ENCODE data around the gene KCNQ4. TPM values are rescaled to one million over a fixed set of nuclear protein-coding genes. Genes with fewer than 3 reads are reported as not detected.

KCNQ4 gene
- total and polyA plus RNA-seq, 2 of the 4 experiments (the other 2 are of a cell fraction), result 0.07 TPM; not detected in 1

DNA sequence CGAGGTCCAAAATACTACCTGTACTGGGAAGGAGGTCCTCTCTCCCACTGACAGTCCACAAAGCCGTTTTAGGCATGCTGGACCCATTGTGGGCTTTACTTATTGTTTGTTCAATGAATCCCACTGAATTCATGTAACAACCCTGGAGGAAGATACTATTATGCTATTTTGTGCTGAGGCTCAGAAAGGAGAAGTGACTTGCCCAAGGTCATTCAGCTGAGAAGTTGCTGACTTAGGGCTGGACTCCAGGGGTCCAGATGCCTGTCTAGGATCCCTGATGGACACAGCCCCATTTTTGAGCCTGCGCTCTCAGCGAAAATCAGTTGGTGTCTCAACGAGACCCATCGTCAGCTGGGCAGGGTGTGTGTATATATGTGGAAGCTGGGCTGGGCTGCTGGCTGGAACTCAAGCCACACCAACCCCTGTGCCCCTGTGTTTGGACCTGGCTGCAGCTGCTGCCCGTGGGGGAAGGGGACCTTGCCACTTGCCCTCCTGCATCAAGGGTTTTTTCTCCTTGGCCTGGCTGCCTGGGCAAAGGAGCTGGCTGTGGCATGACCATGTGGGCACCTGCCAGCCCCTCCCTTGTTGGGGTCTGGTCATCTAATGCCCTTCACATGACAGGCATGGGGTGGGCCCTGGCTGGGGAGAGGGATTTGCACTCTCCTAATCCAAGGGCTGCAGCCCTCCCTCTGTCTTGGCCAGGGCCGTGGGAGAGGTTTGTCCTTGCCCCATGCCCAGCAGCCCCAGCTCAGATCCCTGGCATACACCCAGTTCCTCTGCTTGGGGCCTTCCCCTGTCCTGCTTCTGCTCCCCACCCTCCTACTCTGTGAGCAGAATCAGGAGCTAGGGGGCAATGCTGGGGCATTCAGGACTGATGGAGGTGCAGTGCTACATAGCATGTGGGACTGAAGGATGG is 15.0 kb downstream of the KCNQ4 start:
- H2BK15ac ChIP-seq (ENCODE audit: low read depth, low read length), result no peak overlapping the region
- no peak overlapping the region for H3K4me2 ChIP-seq (ENCODE audit: low read depth, low read length)
- no peak overlapping the region for H2AK9ac ChIP-seq (replicated peaks; ENCODE audit: low read depth, low read length, poor library complexity)
- no peaks in the 10 kb centered on the region for H3K9me3 ChIP-seq (ENCODE audit: control insufficient read depth, insufficient read depth, low read length)
- peaks cover 31% of the 10 kb centered on the region for H3K27me3 ChIP-seq (ENCODE audit: control insufficient read depth, insufficient read depth, low read length)
- no peak overlapping the region for H2AFZ ChIP-seq (replicated peaks; ENCODE audit: low read length, poor library complexity)
- H4K8ac ChIP-seq (ENCODE audit: low read depth in 2 of 2, low read length in 2 of 2), result no peak overlapping the region
- no peaks in the 10 kb centered on the region for H3K9me1 ChIP-seq (ENCODE audit: insufficient read depth, low read length)
- POLR2A ChIA-PET (ENCODE audit: unreplicated experiment), result interaction anchor here (0.6 kb wide), 1 partner anchor 33 kb away, joined by 4 read pairs; no protein-coding TSS in a partner anchor
- H3K9ac ChIP-seq (ENCODE audit: low read depth, low read length), result no peak overlapping the region
- no peak overlapping the region for H2BK120ac ChIP-seq (ENCODE audit: low read depth, low read length)
- intact Hi-C loops (cut with micrococcal nuclease) (no loop called here), in situ Hi-C loops (cut with MboI; ENCODE audit: low sequenced_read_pairs) (no loop called here), dilution Hi-C loops (cut with HindIII; ENCODE audit: low sequenced_read_pairs, unreplicated experiment) (no loop called here)
- no peak overlapping the region for H3K4ac ChIP-seq (ENCODE audit: low read depth, low read length)
- H3K79me1 ChIP-seq (ENCODE audit: low read depth in 1 of 2, low read length in 2 of 2), result no peaks in the 10 kb centered on the region
- H2BK20ac ChIP-seq (ENCODE audit: low read depth, low read length), result no peak overlapping the region
- H2BK5ac ChIP-seq (ENCODE audit: low read depth, low read length, poor library complexity, severe bottlenecking), result no peak overlapping the region
- H3K56ac ChIP-seq (ENCODE audit: extremely low read depth, insufficient read depth, low read length), result no peak overlapping the region
- H3K27ac ChIP-seq (ENCODE audit: insufficient read depth, low read length), result no peak overlapping the region
- H3K23ac ChIP-seq (ENCODE audit: low read depth, low read length), result no peak overlapping the region
- no peak overlapping the region for H3K14ac ChIP-seq (replicated peaks; ENCODE audit: low read depth, low read length)
- H4K91ac ChIP-seq (ENCODE audit: insufficient read depth, low read depth, low read length), result no peak overlapping the region
- no peak overlapping the region for H4K5ac ChIP-seq (ENCODE audit: low read depth, low read length)
- no peak overlapping the region for H3K18ac ChIP-seq (ENCODE audit: low read depth, low read length)
- no TSS peak for BruUV-seq (replicated peaks)
- peaks cover 8% of the 10 kb centered on the region for H3K4me1 ChIP-seq (ENCODE audit: control insufficient read depth, insufficient read depth, low read length)
- no peaks in the 10 kb centered on the region for H3K36me3 ChIP-seq (ENCODE audit: control insufficient read depth, insufficient read depth, low read length)
- no peaks in the 10 kb centered on the region for H4K20me1 ChIP-seq (ENCODE audit: insufficient read depth, low read length)
- no peak overlapping the region for H2AK5ac ChIP-seq (ENCODE audit: low read depth, low read length)
- H3K4me3 ChIP-seq (ENCODE audit: insufficient read depth, low read depth, low read length), result no peak overlapping the region
- CTCF ChIA-PET, result no interaction called here
- no CpG with 5 or more reads among the region's 8 CpGs for whole genome bisulfite sequencing, 2 experiments (ENCODE audit: extremely low coverage in 2 of 2, insufficient read length in 1 of 2)
- DNase-seq, result no peak
- ATAC-seq (ENCODE audit: low read depth), result no peak
- no peak for TF ChIP-seq POLR2A (IDR thresholded peaks at IDR 0.05; ENCODE audit: low read depth, low read length)
- no peak for TF ChIP-seq RFX5 (IDR thresholded peaks at IDR 0.05; ENCODE audit: low read depth, low read length)
- no peak for TF ChIP-seq MAZ (IDR thresholded peaks at IDR 0.05; ENCODE audit: borderline replicate concordance, low read depth, low read length)
- TF ChIP-seq RCOR1 (IDR thresholded peaks at IDR 0.05; ENCODE audit: insufficient replicate concordance, low read length), result no peak
- no peak for TF ChIP-seq MXI1 (IDR thresholded peaks at IDR 0.05; ENCODE audit: borderline replicate concordance, low read depth, low read length)
- no peak for TF ChIP-seq CHD1 (IDR thresholded peaks at IDR 0.05; ENCODE audit: low read depth, low read length)
- TF ChIP-seq, protein P1, sequence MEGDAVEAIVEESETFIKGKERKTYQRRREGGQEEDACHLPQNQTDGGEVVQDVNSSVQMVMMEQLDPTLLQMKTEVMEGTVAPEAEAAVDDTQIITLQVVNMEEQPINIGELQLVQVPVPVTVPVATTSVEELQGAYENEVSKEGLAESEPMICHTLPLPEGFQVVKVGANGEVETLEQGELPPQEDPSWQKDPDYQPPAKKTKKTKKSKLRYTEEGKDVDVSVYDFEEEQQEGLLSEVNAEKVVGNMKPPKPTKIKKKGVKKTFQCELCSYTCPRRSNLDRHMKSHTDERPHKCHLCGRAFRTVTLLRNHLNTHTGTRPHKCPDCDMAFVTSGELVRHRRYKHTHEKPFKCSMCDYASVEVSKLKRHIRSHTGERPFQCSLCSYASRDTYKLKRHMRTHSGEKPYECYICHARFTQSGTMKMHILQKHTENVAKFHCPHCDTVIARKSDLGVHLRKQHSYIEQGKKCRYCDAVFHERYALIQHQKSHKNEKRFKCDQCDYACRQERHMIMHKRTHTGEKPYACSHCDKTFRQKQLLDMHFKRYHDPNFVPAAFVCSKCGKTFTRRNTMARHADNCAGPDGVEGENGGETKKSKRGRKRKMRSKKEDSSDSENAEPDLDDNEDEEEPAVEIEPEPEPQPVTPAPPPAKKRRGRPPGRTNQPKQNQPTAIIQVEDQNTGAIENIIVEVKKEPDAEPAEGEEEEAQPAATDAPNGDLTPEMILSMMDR (conservative IDR thresholded peaks at IDR 0.05; ENCODE audit: low read depth, low read length), result no peak
- TF ChIP-seq, protein P2, sequence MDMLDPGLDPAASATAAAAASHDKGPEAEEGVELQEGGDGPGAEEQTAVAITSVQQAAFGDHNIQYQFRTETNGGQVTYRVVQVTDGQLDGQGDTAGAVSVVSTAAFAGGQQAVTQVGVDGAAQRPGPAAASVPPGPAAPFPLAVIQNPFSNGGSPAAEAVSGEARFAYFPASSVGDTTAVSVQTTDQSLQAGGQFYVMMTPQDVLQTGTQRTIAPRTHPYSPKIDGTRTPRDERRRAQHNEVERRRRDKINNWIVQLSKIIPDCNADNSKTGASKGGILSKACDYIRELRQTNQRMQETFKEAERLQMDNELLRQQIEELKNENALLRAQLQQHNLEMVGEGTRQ (IDR thresholded peaks at IDR 0.05; ENCODE audit: low read depth, low read length), result no peak
- no peak for TF ChIP-seq BHLHE40 (IDR thresholded peaks at IDR 0.05; ENCODE audit: low read depth, low read length)
- no peak for TF ChIP-seq NFE2L2 (IDR thresholded peaks at IDR 0.05; ENCODE audit: low read depth, low read length)
- TF ChIP-seq FOS (IDR thresholded peaks at IDR 0.05; ENCODE audit: low read depth, low read length), result no peak
- TF ChIP-seq MAFK (IDR thresholded peaks at IDR 0.05; ENCODE audit: low read depth, low read length), result no peak
- no peak for TF ChIP-seq SMC3 (IDR thresholded peaks at IDR 0.05; ENCODE audit: low read depth, low read length)
- TF ChIP-seq, protein P3, sequence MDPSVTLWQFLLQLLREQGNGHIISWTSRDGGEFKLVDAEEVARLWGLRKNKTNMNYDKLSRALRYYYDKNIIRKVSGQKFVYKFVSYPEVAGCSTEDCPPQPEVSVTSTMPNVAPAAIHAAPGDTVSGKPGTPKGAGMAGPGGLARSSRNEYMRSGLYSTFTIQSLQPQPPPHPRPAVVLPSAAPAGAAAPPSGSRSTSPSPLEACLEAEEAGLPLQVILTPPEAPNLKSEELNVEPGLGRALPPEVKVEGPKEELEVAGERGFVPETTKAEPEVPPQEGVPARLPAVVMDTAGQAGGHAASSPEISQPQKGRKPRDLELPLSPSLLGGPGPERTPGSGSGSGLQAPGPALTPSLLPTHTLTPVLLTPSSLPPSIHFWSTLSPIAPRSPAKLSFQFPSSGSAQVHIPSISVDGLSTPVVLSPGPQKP (IDR thresholded peaks at IDR 0.05; ENCODE audit: borderline replicate concordance, low read depth, low read length), result no peak
- no peak for TF ChIP-seq CEBPB (IDR thresholded peaks at IDR 0.05; ENCODE audit: low read depth, low read length)

All from IMR-90 (cell line).